Lung (tissue), 12 donors: ENCODE data around the gene PPP6C. TPM values are rescaled to one million over a fixed set of nuclear protein-coding genes. Genes with fewer than 3 reads are reported as not detected.
A peak's percentile ranks its signal among the peaks of the same experiment; 100 is the strongest.
"Not testable (repeated sequence)": the region's sequence is repeated elsewhere in the genome, so short reads cannot be mapped to it uniquely, and the experiment has no call there.

ENCODE experiments used
- ATAC-seq: fragments of 200-7000 bp; cut with Tn5 transposase; one replicate; pipeline ENCODE4 v1.9.1; 2020; ENCODE audit warnings: moderate number of reproducible peaks; ENCODE audit not compliant: insufficient read depth, low FRiP score
- DNase-seq, 3 donors: peaks; one replicate each; pipeline ENCODE4 v3.0.0-alpha.2; 2013 to 2017
- H3K27ac ChIP-seq, 2 donors: one replicate each; pipeline ENCODE4 v1.5.1; 2013; ENCODE audit warnings: mild to moderate bottlenecking in 2 of 2, moderate library complexity in 2 of 2, control low read depth in 1 of 2, inconsistent platforms in 1 of 2, low read depth in 1 of 2, low read length in 1 of 2
- H3K27me3 ChIP-seq, 3 donors: one replicate each; pipeline ENCODE4 v1.5.1; 2013; ENCODE audit warnings: low read length in 2 of 3; ENCODE audit not compliant: control insufficient read depth in 3 of 3, insufficient read depth in 3 of 3
- H3K36me3 ChIP-seq, 4 donors: one replicate each; pipeline ENCODE4 v1.5.1; 2013; ENCODE audit warnings: low read length in 4 of 4, mild to moderate bottlenecking in 1 of 4, moderate library complexity in 1 of 4; ENCODE audit not compliant: control insufficient read depth in 4 of 4, insufficient read depth in 4 of 4
- H3K4me1 ChIP-seq, 5 donors: one replicate each; pipeline ENCODE4 v1.5.1; 2013; ENCODE audit warnings: low read length in 5 of 5, mild to moderate bottlenecking in 2 of 5, moderate library complexity in 1 of 5; ENCODE audit not compliant: control insufficient read depth in 5 of 5, insufficient read depth in 5 of 5
- H3K4me3 ChIP-seq: one replicate; pipeline ENCODE4 v1.5.1; 2013; ENCODE audit warnings: mild to moderate bottlenecking, control low read depth, moderate library complexity
- H3K9ac ChIP-seq, 2 donors: one replicate each; pipeline ENCODE4 v1.5.1; 2013; ENCODE audit warnings: low read length in 2 of 2, control low read depth in 1 of 2; ENCODE audit not compliant: insufficient read depth in 1 of 2
- H3K9me3 ChIP-seq, 4 donors: one replicate each; pipeline ENCODE4 v1.5.1; 2013; ENCODE audit warnings: low read length in 3 of 4, mild to moderate bottlenecking in 1 of 4, moderate library complexity in 1 of 4; ENCODE audit not compliant: control insufficient read depth in 4 of 4, insufficient read depth in 3 of 4
- CTCF ChIP-seq: IDR thresholded peaks from 2 replicates; pipeline ENCODE4 v1.5.1; 2012; ENCODE audit warnings: mild to moderate bottlenecking; ENCODE audit errors: control extremely low read depth, extremely low read depth
- WGBS, 2 donors: extraction: QIAGEN DNeasy Blood & Tissue Kit; methylation state at CpG; one replicate each; pipeline ENCODE4 v1.1.7; 2013; 5-methylcytosine and 5-hydroxymethylcytosine counted together
- polyA plus RNA-seq, 2 donors: library from polyadenylated mRNA; stranded (reverse); fragments of 200-250 nt; gene quantifications; one replicate each; pipeline ENCODE4 v1.2.1, GENCODE V29; 2013
- total RNA-seq, 2 donors: library from RNA; depleted of rRNA in 1 of 2; stranded (reverse); fragments of >200 nt in 1 of 2; gene quantifications; one replicate each; pipeline ENCODE4 v1.2.1, GENCODE V29; 2014 to 2021
- donor health status: control.
- donor health status: control.
- donor health status: Bipolar disorder and iron deficiency.
- donor health status: healthy.
- donor health status: DM: yes; HTN: yes; CAD: no.

Gene PPP6C
- total and polyA plus RNA-seq, 4 donors: 20.8 to 37.0 (median 25.4) TPM

- TF ChIP-seq CTCF: no peak
- H3K27ac ChIP-seq: no peak overlapping the region
- H3K9ac ChIP-seq: peak overlapping the region in 1 of 2 donors; percentile 42
- peaks cover 28 to 51% (median 42%) of the 10 kb centered on the region in 4 donors for H3K36me3 ChIP-seq
- WGBS, 2 donors: 53 to 65% methylated on average over 5 of the region's 5 CpGs
- no peak for DNase-seq
- H3K4me3 ChIP-seq: no peak overlapping the region
- H3K4me1 ChIP-seq: peaks cover 0 to 39% (median 14%) of the 10 kb centered on the region in 5 donors
- H3K27me3 ChIP-seq: no peaks in the 10 kb centered on the region
- no peak for ATAC-seq
- no peaks in the 10 kb centered on the region for H3K9me3 ChIP-seq
Observed at GRCh38 chr9:125235804-125236519, 46.4 kb upstream of the PPP6C start.

GRCh38 chr9:125234099-125234498, 44.5 kb upstream of the PPP6C start:
- Histone ChIP-seq H3K4me1 (peaks cover 0 to 33% (median 12%) of the 10 kb centered on the region in 5 donors), H3K36me3 (peaks cover 30 to 49% (median 35%) of the 10 kb centered on the region in 4 donors)

GRCh38 chr9:125233678-125234077, 44.1 kb upstream of the PPP6C start:
- 72 to 74% methylated on average over 3 of the region's 3 CpGs for WGBS, 2 donors
- ATAC-seq (peak; percentile 43), DNase-seq (no peak)
- H3K27me3 ChIP-seq: no peaks in the 10 kb centered on the region
- H3K27ac ChIP-seq: no peak overlapping the region
- H3K9me3 ChIP-seq: no peaks in the 10 kb centered on the region
- H3K4me1 ChIP-seq: peaks cover 0 to 29% (median 12%) of the 10 kb centered on the region in 5 donors
- H3K36me3 ChIP-seq: peaks cover 26 to 45% (median 33%) of the 10 kb centered on the region in 4 donors
- H3K9ac ChIP-seq: no peak overlapping the region
- no peak overlapping the region for H3K4me3 ChIP-seq
- TF ChIP-seq CTCF: no peak

More at GRCh38 chr9:125234099-125234498, 44.5 kb upstream of the PPP6C start:
- not testable (repeated sequence) for H3K27ac ChIP-seq, ATAC-seq, H3K9me3 ChIP-seq, H3K4me3 ChIP-seq, H3K9ac ChIP-seq, DNase-seq, H3K27me3 ChIP-seq
- WGBS, 2 donors: 91 to 93% methylated on average over 8 of the region's 8 CpGs

- H3K4me3 ChIP-seq: no peak overlapping the region
- peaks cover 1 to 21% (median 8%) of the 10 kb centered on the region in 4 donors for H3K36me3 ChIP-seq
- no peaks in the 10 kb centered on the region for H3K9me3 ChIP-seq
- DNase-seq (no peak), ATAC-seq (no peak)
- H3K9ac ChIP-seq: no peak overlapping the region
- peaks cover 0 to 2% (median 0%) of the 10 kb centered on the region in 5 donors for H3K4me1 ChIP-seq
- TF ChIP-seq CTCF: no peak
- WGBS, 2 donors: 95 to 97% methylated on average over 6 of the region's 6 CpGs
- no peaks in the 10 kb centered on the region for H3K27me3 ChIP-seq
- H3K27ac ChIP-seq: no peak overlapping the region
Observed at GRCh38 chr9:125227761-125228160, 38.2 kb upstream of the PPP6C start.

DNA sequence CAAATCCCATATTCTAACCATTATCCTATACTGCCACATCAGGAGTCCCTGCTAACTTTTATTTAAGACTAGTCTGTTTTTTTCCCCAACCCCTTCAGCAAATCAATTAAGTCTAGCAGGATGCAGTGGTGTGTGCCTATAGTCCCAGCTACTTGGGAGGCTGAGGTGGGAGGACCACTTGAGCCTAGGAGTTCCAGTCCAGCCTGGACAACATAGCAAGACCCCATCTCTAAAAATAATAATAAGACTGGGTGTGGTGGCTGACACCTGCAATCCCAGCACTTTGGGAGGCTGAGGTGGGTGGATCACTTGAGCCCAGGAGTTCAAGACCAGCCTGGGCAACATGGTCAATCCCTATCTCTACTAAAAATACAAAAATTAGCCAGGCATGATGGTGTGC, 35.3 kb upstream of the PPP6C start:
- not testable (repeated sequence) for H3K9ac ChIP-seq, DNase-seq, ATAC-seq, H3K4me3 ChIP-seq, H3K9me3 ChIP-seq, H3K27ac ChIP-seq, H3K4me1 ChIP-seq, H3K27me3 ChIP-seq
- H3K36me3 ChIP-seq: peaks cover 0 to 18% (median 12%) of the 10 kb centered on the region in 4 donors
